GM18868 (cell line): ENCODE results near the gene HPS6.
"Not testable (repeated sequence)": the region's sequence is repeated elsewhere in the genome, so short reads cannot be mapped to it uniquely, and the experiment has no call there.

Experiments used
- ATAC-seq: cut with Tn5 transposase; IDR thresholded peaks from one replicate; pipeline ENCODE4 v1.9.1; 2021; ENCODE audit warnings: mild to moderate bottlenecking, moderate library complexity; ENCODE audit not compliant: unreplicated experiment

The HPS6 gene

GRCh38 chr10:102064868-102065560 lies at the start of gene HPS6:
Gene HPS6 (plus strand): TSS chr10:102065349. CDS start chr10:102065475, 126 bp downstream.
- peak; percentile 96 for ATAC-seq

- no peak for ATAC-seq
Observed at GRCh38 chr10:102016416-102016815, 48.7 kb upstream of the HPS6 start.

- no peak for ATAC-seq
Observed at GRCh38 chr10:102017295-102017694, 47.9 kb upstream of the HPS6 start.

GRCh38 chr10:102020938-102021337 lies 44.2 kb upstream of the HPS6 start:
- ATAC-seq = no peak

GRCh38 chr10:102024799-102025198 lies 40.4 kb upstream of the HPS6 start:
- no peak for ATAC-seq

- no peak for ATAC-seq
Observed at GRCh38 chr10:102027261-102027660, 37.9 kb upstream of the HPS6 start.

GRCh38 chr10:102033787-102034186 lies 31.4 kb upstream of the HPS6 start:
- no peak for ATAC-seq

DNA sequence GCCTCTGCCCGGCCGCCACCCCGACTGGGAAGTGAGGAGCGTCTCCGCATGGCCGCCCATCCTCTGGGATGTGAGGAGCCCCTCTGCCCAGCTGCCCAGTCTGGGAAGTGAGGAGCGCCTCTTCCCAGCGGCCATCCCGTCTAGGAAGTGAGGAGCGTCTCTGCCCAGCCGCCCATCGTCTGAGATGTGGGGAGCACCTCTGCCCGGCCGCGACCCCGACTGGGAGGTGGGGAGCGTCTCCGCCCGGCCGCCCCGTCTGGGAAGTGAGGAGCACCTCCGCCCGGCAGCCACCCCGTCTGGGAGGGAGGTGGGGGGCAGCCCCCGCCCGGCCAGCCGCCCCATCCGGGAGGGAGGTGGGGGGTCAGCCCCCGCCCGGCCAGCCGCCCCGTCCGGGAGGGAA lies 29.3 kb upstream of the HPS6 start:
- not testable (repeated sequence) for ATAC-seq

- ATAC-seq = no peak
Observed at GRCh38 chr10:102038410-102038809, 26.7 kb upstream of the HPS6 start.

- ATAC-seq = no peak
Observed at GRCh38 chr10:102040305-102041050, 24.7 kb upstream of the HPS6 start.

DNA sequence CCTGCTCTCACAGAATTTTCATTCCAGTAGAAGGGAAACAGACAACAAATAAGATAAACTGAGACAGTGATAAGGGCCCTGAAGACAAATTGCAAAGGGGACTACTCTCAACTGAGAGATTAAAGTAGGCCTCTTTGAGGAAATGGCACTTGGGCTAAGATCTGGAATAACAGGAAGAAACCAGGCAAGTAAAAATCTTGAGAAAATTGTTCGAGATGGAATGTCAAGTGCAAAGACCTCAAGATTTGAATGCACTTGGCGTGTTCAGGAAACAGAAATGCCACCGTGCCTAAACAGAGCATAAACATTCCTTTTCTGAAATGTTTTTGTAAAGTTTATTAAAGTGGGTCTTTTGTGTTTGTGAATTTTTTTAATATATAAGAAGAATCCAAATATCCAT lies 19.9 kb upstream of the HPS6 start:
- no peak for ATAC-seq

GRCh38 chr10:102046095-102046494 lies 19.1 kb upstream of the HPS6 start:
- ATAC-seq = no peak

GRCh38 chr10:102054881-102055646 lies 10.1 kb upstream of the HPS6 start:
- ATAC-seq = not testable (repeated sequence)

GRCh38 chr10:102055647-102056419 lies 9.3 kb upstream of the HPS6 start, which contains the start of gene ARMH3:
Gene ARMH3 (minus strand): TSS chr10:102056173. CDS start chr10:102040114, 16,059 bp downstream.
- peak; percentile 89 for ATAC-seq

GRCh38 chr10:102059987-102060386 lies 5.2 kb upstream of the HPS6 start:
- no peak for ATAC-seq

DNA sequence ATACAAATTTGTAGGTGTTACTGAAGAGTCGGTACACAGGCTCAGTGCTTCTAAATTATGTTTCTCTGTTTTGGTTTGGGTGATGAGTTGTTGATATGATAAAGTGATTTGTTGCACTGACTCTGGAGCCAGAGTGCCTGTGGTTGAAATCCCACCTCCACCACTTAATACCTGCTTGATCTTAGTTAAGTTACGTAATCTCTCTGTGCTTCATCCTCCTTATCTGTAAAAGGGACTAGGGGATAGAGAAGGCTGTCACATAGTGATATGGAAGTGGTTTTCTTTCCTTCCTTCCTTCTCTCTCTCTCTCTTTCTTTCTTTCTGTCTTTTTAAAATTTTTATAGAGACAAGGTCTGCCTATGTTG lies 664 bp upstream of the HPS6 start:
- ATAC-seq = no peak

- peak; percentile 20 for ATAC-seq
Observed at GRCh38 chr10:102065561-102066398, 631 bp downstream of the HPS6 start.

DNA sequence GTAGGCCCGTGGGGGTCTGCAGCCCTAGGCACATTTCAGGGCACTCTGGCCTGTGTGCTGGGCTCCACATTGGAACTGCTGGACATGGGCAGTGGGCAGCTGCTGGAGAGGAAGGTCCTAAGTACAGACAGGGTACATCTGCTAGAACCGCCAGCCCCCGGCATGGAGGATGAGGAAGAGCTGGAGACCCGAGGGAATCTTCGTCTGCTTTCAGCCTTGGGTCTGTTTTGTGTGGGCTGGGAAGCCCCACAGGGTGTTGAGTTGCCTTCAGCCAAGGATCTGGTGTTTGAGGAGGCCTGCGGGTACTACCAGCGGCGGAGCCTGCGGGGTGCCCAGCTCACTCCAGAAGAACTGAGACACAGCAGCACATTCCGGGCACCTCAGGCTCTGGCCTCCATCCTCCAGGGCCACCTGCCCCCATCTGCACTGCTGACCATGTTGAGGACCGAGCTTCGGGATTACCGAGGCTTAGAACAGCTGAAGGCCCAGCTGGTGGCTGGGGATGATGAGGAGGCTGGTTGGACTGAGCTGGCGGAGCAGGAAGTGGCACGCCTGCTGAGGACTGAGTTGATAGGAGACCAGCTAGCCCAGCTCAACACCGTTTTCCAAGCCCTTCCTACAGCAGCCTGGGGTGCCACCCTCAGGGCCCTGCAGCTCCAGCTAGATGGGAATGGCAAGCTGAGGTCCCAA lies 1.4 kb downstream of the HPS6 start:
- no peak for ATAC-seq
